Stimulated activated CD4-positive, alpha-beta T cell treated with anti-CD3 and anti-CD28 coated beads, Interleukin-4, amount 100 ng/mL, for 24 hours (primary cell): Measurements from ENCODE around the gene LIPI.
"Not testable (repeated sequence)": the region's sequence is repeated elsewhere in the genome, so short reads cannot be mapped to it uniquely, and the experiment has no call there.

Source experiments
- DNase-seq: peaks from one replicate; pipeline ENCODE4 v3.0.0-alpha.2; 2020

LIPI gene

GRCh38 chr21:14071902-14072734 lies 138.6 kb downstream of the LIPI start:
- DNase-seq: no peak

- DNase-seq: no peak
Measured at GRCh38 chr21:14070968-14071367, 139.8 kb downstream of the LIPI start.

GRCh38 chr21:14070049-14070893 lies 140.5 kb downstream of the LIPI start:
- no peak for DNase-seq

GRCh38 chr21:14064296-14064645 lies 146.5 kb downstream of the LIPI start:
- no peak for DNase-seq

- not testable (repeated sequence) for DNase-seq
Measured at GRCh38 chr21:14063620-14064295, 147.0 kb downstream of the LIPI start.

- DNase-seq: not testable (repeated sequence)
Measured at GRCh38 chr21:14062684-14063083, 148.1 kb downstream of the LIPI start.

- not testable (repeated sequence) for DNase-seq
Measured at GRCh38 chr21:14061820-14062219, 148.9 kb downstream of the LIPI start.

- not testable (repeated sequence) for DNase-seq
Measured at GRCh38 chr21:14058995-14059627, 151.6 kb downstream of the LIPI start.
